ENCODE measurements around the gene CRBN. TPM values are rescaled to one million over a fixed set of nuclear protein-coding genes. Genes with fewer than 3 reads are reported as not detected.

CRBN gene
- 10 to 100 TPM; 48.3 to 62.9 TPM for total RNA-seq

DNA sequence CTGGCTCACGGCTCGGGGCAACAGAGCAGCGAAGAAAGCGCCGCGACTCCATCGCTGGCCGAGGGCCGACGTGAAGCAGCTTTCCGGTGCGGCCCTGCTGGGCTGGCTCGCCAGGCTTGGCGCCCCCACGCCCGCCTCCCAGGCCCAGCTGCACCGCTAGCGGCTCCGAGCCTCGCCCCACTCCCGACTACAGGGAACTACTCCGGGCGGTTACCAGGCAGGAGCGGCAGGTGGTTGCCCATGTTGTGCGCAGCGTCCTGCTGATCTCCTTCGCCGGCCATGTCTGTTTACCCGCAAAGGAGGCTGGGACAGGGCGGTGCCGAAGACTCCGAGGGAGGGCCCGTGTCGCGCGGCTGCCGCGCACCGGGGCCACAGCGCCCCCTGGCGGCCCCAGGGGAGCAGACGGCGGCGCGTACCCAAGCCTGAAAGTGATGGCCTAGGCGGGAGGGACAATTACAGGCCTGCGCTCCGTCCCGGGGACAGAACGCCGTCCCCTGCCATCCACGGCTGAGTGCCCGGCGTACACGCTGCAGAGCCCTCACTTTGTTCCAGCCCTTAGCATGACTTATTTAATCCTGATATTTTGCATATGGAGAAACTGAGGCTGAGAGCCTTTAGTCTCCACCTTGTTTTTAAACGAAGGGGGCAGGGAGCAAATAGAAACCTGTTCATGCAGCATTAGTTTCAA is at the start of gene CRBN:
TSS of gene CRBN (minus strand) at position 285 of the 688 bp plus-strand sequence. CDS start at position 281, 4 bp downstream.
- Mint-ChIP-seq H3K9me3 (no peaks in the 10 kb centered on the region), H3K4me1 (ENCODE audit: low read depth) (peaks cover 53% of the 10 kb centered on the region), H3K36me3 (ENCODE audit: insufficient read depth in 2 of 2) (peaks cover 0 to 1% of the 10 kb centered on the region in 2 donors), H3K27ac (peak within 1 kb of the TSS; percentile 94), H3K27me3 (ENCODE audit: low read depth) (no peaks in the 10 kb centered on the region), H3K4me3 (peak within 1 kb of the TSS; percentile 93 to 98)
- DNase-seq (peak; percentile 90 to 93), ATAC-seq (replicated peaks in 1 of 2) (peak; percentile 93 to 95)

DNA sequence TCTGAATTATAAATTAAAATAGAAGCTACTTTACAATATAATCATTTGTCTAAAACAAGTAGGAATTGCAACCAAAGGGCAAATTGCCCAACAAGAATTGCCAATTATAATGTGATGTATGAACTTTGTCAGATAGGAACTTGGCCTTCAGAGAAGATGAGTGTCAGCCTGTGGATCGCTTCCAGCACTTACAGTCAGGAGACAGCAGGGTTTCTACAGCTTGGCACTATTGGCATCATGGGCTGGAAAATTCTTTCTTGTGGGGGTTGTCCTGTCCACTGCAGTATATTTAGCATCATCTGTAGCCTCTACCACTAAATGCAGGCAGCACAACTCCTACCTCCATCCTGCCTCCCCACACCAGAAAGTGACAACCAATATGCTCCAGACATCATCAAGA is 48.1 kb upstream of the CRBN start:
- Mint-ChIP-seq H3K4me3 (no peak overlapping the region), H3K36me3 (ENCODE audit: insufficient read depth in 2 of 2) (no peaks in the 10 kb centered on the region), H3K9me3 (peaks cover 2 to 3% of the 10 kb centered on the region in 2 donors), H3K27me3 (ENCODE audit: low read depth) (no peaks in the 10 kb centered on the region), H3K4me1 (ENCODE audit: low read depth) (no peaks in the 10 kb centered on the region), H3K27ac (no peak overlapping the region)
- DNase-seq (no peak), ATAC-seq (replicated peaks in 1 of 2) (no peak)

DNA sequence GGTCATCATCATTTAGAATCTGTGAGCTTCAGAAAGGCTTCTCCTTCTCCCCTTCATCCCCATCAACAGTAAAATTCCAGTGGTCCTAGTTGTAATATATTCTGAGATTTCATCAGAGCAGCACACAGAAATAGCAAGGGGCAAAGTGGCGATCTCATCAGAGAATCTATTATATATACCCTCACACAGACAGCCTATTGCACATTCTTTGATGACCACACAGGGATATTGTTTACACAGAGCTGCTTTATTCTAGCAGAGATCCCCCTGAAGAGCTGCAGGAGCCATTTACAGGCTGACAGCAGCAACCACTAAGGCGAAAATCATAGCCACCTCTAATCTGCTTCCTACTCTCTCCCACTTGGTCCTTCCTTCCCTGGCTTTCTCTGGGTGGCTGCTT is 42.0 kb upstream of the CRBN start:
- H3K4me3 Mint-ChIP-seq: no peak overlapping the region
- H3K9me3 Mint-ChIP-seq: peaks cover 0 to 3% of the 10 kb centered on the region in 2 donors

DNA sequence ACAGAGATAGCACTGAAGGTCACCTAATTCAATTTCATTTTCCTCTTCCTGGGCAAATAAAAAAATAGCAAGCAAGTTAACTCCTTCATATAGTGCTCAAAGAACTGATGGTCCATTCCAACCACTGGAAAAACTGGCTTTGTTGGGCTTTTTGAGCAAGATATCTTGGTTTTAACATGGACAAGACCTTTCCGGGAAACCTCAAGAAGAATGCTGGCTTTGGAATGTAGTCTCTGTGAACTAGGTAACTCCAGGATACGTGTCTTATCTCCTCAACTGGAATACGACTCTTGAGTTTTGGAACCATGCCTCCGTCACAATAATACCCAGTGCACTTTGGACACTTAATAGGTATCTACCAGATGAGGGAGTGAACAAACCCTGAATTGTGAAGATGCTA is 36.9 kb upstream of the CRBN start:
- DNase-seq (no peak), ATAC-seq (replicated peaks in 1 of 2) (no peak)
- no peak overlapping the region for H3K4me3 Mint-ChIP-seq
- H3K9me3 Mint-ChIP-seq: no peaks in the 10 kb centered on the region
- no peaks in the 10 kb centered on the region for H3K27me3 Mint-ChIP-seq (ENCODE audit: low read depth)
- H3K4me1 Mint-ChIP-seq (ENCODE audit: low read depth): no peaks in the 10 kb centered on the region
- no peaks in the 10 kb centered on the region for H3K36me3 Mint-ChIP-seq (ENCODE audit: insufficient read depth in 2 of 2)
- no peak overlapping the region for H3K27ac Mint-ChIP-seq

More for the DNA sequence above, 42.0 kb upstream of the CRBN start:
- Mint-ChIP-seq H3K27ac (no peak overlapping the region), H3K4me1 (ENCODE audit: low read depth) (no peaks in the 10 kb centered on the region), H3K27me3 (ENCODE audit: low read depth) (no peaks in the 10 kb centered on the region), H3K36me3 (ENCODE audit: insufficient read depth in 2 of 2) (no peaks in the 10 kb centered on the region)
- ATAC-seq (replicated peaks in 1 of 2) (no peak), DNase-seq (no peak)

DNA sequence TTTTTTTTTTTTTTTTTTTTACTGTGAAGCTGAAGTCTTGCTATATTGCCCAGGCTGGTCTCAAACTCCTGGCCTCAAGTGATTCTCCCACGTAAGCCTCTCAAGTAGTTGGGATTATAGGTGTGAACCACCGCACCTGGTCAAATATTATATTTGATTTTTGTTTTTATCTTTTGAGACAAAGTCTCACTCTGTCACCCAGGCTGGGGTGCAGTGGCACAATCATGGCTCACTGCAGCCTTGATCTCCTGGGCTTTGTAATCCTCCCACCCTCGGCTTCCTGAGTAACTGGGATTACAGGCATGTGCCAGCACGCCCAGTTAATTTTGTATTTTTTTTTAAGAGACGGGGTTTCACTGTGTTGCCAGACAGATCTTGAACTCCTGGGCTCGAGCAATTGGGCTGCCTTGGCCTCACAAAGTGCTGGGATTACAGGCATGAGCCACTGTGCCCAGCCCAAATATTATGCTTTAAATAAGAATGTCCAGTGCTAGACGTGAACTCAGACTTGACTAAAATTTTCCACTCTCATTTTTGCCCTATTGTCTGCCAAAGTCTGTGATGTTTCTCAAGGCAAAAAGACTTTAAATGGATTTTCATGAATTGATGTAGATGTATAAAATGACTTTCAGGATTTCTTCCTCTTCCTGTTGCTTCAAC is 33.4 kb upstream of the CRBN start:
- no peaks in the 10 kb centered on the region for H3K27me3 Mint-ChIP-seq (ENCODE audit: low read depth)
- no peak overlapping the region for H3K4me3 Mint-ChIP-seq
- ATAC-seq (replicated peaks in 1 of 2) (no peak), DNase-seq (no peak)
- no peaks in the 10 kb centered on the region for H3K36me3 Mint-ChIP-seq (ENCODE audit: insufficient read depth in 2 of 2)
- H3K27ac Mint-ChIP-seq: no peak overlapping the region
- no peaks in the 10 kb centered on the region for H3K4me1 Mint-ChIP-seq (ENCODE audit: low read depth)
- no peaks in the 10 kb centered on the region for H3K9me3 Mint-ChIP-seq

DNA sequence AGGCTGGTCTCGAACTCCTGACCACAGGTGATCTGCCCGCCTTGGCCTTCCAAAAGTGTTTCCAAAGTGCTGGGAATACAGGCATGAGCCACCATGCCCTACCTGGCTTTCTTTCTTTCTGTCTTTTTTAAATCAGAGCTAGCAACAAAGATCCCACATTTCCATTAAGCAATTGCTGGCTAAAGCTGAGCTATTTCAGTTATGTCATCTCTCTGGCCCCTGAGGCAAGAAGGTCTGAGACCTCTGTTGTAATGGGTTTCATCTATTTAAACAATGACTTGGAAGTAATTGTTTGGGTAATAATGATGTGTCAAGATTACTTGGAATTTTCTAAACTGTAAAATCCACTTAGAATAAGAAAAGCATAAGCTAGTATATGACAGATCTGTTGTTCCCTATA is 30.2 kb upstream of the CRBN start:
- DNase-seq (no peak), ATAC-seq (replicated peaks in 1 of 2) (no peak)
- no peaks in the 10 kb centered on the region for H3K27me3 Mint-ChIP-seq (ENCODE audit: low read depth)
- H3K27ac Mint-ChIP-seq: no peak overlapping the region
- H3K9me3 Mint-ChIP-seq: no peaks in the 10 kb centered on the region
- H3K4me3 Mint-ChIP-seq: no peak overlapping the region
- H3K4me1 Mint-ChIP-seq (ENCODE audit: low read depth): no peaks in the 10 kb centered on the region
- H3K36me3 Mint-ChIP-seq (ENCODE audit: insufficient read depth in 2 of 2): no peaks in the 10 kb centered on the region

DNA sequence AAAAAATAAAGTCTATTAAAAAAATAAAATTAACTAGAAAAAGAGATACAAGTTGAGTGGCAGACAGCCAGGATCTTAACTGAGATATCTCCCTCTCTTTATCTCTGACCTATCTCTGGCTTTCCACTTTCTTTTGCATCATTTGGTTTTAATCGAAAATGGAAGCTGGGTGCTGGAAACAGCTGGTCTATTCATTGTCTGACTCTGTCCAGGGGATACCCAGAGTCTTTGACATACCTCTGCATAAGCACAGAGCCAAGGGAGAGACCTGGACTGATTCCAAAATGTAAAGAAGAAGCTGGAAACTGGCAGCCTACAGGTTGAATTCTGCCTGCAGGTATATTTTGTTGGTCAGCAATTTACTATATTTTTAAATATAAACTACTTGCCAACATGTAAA is 29.6 kb upstream of the CRBN start:
- H3K27ac Mint-ChIP-seq: no peak overlapping the region
- ATAC-seq (replicated peaks in 1 of 2): peak in 1 of 2 donors; percentile 44
- DNase-seq: no peak
- no peak overlapping the region for H3K4me3 Mint-ChIP-seq
- H3K4me1 Mint-ChIP-seq (ENCODE audit: low read depth): no peaks in the 10 kb centered on the region
- no peaks in the 10 kb centered on the region for H3K27me3 Mint-ChIP-seq (ENCODE audit: low read depth)
- H3K36me3 Mint-ChIP-seq (ENCODE audit: insufficient read depth in 2 of 2): no peaks in the 10 kb centered on the region
- no peaks in the 10 kb centered on the region for H3K9me3 Mint-ChIP-seq

DNA sequence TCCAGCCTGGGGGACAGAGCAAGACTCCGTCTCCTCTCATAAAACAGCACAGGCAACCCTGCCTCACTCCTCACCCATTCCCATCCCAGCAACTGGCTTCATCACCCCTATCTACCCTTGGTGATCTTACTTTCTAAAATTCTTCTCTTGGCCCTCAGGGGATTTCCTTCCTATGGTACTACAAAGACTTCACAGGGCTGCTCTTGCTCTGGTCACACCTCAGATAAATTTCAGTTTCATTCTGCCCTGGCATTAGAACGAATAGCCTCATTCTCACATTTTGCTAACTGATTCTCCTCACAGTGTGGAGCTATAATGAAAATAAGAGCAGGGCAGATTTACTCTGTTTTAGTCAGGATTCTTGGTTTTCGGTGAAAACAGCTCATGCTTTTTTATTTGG is 22.1 kb upstream of the CRBN start:
- H3K4me1 Mint-ChIP-seq (ENCODE audit: low read depth): peaks cover 15% of the 10 kb centered on the region
- no peaks in the 10 kb centered on the region for H3K36me3 Mint-ChIP-seq (ENCODE audit: insufficient read depth in 2 of 2)
- H3K9me3 Mint-ChIP-seq: no peaks in the 10 kb centered on the region
- ATAC-seq (replicated peaks in 1 of 2) (peak; percentile 59 to 91), DNase-seq (no peak)
- H3K4me3 Mint-ChIP-seq: peak overlapping the region in 1 of 2 donors; percentile 1
- H3K27me3 Mint-ChIP-seq (ENCODE audit: low read depth): no peaks in the 10 kb centered on the region
- no peak overlapping the region for H3K27ac Mint-ChIP-seq

DNA sequence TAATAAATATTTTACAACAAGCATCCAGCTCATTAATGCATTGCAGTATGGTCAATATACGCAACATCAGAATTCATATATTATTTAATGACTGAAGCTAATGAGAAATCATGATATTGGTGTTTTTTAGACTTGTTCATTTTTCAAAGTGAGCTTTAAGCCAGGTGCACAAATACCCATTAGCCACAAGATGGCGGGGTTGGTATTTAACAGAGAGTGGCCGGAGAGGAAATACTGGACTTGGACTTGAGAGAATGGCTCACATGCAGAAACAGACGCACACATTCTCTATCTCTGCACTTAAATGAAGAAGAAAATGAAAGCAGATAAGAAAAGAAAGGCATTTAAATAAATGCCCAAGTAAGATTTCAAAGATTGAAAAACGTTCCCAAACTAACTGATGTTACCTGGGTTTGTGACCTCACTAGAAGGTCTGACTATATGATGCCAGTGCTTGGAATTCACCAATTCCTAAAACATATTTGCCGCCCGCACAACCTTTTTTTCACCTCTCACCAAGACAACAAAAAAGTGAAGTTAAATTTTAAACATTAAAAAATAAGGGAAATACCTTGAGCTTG is 21.2 kb upstream of the CRBN start:
- peaks cover 15% of the 10 kb centered on the region for H3K4me1 Mint-ChIP-seq (ENCODE audit: low read depth)
- ATAC-seq (replicated peaks in 1 of 2) (no peak), DNase-seq (peak; percentile 21 to 47)
- H3K4me3 Mint-ChIP-seq: no peak overlapping the region
- H3K27me3 Mint-ChIP-seq (ENCODE audit: low read depth): no peaks in the 10 kb centered on the region
- H3K9me3 Mint-ChIP-seq: no peaks in the 10 kb centered on the region
- H3K27ac Mint-ChIP-seq: no peak overlapping the region
- H3K36me3 Mint-ChIP-seq (ENCODE audit: insufficient read depth in 2 of 2): no peaks in the 10 kb centered on the region

DNA sequence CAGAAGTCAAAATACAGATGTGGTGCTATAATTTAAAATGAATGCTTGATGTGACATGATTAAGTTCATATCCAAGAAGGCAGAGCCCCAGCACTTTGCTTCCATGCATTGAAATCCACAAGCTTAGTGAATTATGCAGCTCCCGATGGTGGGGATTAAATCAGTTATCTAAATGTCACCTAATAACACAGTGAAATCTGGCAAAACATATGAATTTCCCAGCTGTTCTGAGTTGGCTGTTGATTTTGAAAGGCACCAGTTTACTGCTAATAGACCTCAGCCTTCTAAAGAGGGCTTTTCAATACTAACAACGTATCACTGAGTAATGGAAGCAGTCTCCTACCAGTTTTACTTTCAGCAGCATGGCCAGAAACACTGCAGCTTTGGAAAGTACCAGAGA is 19.8 kb upstream of the CRBN start:
- no peaks in the 10 kb centered on the region for H3K27me3 Mint-ChIP-seq (ENCODE audit: low read depth)
- DNase-seq: no peak
- H3K27ac Mint-ChIP-seq: no peak overlapping the region
- no peaks in the 10 kb centered on the region for H3K36me3 Mint-ChIP-seq (ENCODE audit: insufficient read depth in 2 of 2)
- H3K4me3 Mint-ChIP-seq: no peak overlapping the region
- peaks cover 15% of the 10 kb centered on the region for H3K4me1 Mint-ChIP-seq (ENCODE audit: low read depth)
- no peak for ATAC-seq (replicated peaks in 1 of 2)
- H3K9me3 Mint-ChIP-seq: no peaks in the 10 kb centered on the region

DNA sequence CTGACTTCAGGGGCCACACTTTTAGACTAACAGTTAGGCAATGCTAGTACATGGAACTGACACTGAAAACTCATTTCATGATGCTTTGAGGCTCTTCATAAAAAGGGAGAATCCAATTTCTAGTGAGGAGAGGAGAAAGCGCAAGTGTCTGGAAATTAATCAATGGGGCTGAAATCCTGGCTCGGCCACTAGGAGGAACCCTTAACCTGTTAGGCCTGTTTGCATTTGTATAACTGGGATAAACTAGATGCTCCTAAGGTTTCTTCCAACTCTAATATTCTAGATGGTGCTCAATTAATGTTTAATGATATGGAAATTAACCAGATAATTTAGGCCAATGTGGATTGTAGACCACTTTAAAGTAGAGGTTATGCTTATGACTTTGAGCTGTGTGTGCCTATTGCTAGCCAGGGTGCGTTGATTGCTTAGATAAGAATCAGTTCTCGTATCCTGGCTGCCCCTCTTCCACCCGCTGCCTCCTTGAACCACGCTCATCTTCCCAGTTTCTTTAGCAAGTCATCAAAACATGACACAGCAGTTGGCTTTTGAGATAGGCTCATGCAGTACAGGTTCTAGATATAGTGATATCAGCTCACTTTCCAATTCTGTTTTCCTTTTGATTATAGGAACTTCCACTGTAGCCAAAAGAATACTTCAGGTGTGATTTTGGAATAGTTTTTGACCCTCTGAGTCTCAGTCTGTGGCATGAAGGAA is 16.8 kb upstream of the CRBN start:
- peaks cover 30% of the 10 kb centered on the region for H3K4me1 Mint-ChIP-seq (ENCODE audit: low read depth)
- H3K27ac Mint-ChIP-seq: no peak overlapping the region
- no peaks in the 10 kb centered on the region for H3K9me3 Mint-ChIP-seq
- ATAC-seq (replicated peaks in 1 of 2): no peak
- no peaks in the 10 kb centered on the region for H3K27me3 Mint-ChIP-seq (ENCODE audit: low read depth)
- no peak for DNase-seq
- H3K36me3 Mint-ChIP-seq (ENCODE audit: insufficient read depth in 2 of 2): no peaks in the 10 kb centered on the region
- no peak overlapping the region for H3K4me3 Mint-ChIP-seq

DNA sequence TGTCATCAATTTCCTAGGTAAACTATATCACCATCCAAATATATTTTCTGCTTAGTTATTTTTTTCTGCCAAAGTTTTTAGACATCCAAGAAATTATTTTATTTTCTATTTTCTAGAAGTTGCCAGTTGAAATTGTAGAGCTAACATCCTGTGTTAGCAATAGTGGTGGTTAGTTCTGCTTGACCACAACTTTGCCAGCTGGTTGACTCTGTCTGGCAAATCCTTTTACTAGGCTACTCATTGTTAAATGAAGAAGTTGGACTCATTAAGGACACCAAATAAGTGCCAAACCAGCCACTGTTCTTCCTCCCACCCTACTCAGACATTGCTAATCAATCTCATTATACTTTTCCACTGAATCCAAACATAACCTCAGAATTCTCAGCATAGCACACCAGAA is 15.4 kb upstream of the CRBN start:
- DNase-seq (no peak), ATAC-seq (replicated peaks in 1 of 2) (no peak)
- peaks cover 30% of the 10 kb centered on the region for H3K4me1 Mint-ChIP-seq (ENCODE audit: low read depth)
- H3K4me3 Mint-ChIP-seq: no peak overlapping the region
- H3K9me3 Mint-ChIP-seq: no peaks in the 10 kb centered on the region
- H3K27me3 Mint-ChIP-seq (ENCODE audit: low read depth): no peaks in the 10 kb centered on the region
- H3K27ac Mint-ChIP-seq: no peak overlapping the region
- H3K36me3 Mint-ChIP-seq (ENCODE audit: insufficient read depth in 2 of 2): no peaks in the 10 kb centered on the region

DNA sequence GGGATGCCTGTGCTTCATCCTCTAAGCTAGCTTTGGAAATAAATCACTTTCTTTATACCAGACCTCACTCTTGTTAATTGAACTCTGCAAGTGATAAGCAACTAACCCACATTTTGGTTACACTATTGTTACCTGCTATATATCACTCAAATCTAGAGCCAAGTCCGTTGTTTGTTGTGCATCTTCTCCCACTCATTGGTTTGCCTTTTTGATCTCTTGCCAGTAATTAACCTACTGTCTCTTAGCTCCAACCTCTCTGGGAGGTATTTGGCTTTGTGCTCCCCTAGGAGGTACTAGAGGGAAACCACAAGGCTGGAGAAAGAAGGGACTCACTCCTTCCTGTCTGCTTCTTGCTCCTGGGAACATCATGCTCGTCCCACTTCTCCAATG is 12.8 kb upstream of the CRBN start:
- peak; percentile 62 to 78 for ATAC-seq (replicated peaks in 1 of 2)
- Mint-ChIP-seq H3K9me3 (peaks cover 1 to 3% of the 10 kb centered on the region in 2 donors), H3K27ac (peak overlapping the region; percentile 61), H3K27me3 (ENCODE audit: low read depth) (no peaks in the 10 kb centered on the region), H3K4me1 (ENCODE audit: low read depth) (peaks cover 36% of the 10 kb centered on the region), H3K4me3 (peak overlapping the region in 1 of 2 donors; percentile 59), H3K36me3 (ENCODE audit: insufficient read depth in 2 of 2) (no peaks in the 10 kb centered on the region)
- DNase-seq: no peak
